ENCODE results near the gene RAB9A. TPM values are rescaled to one million over a fixed set of nuclear protein-coding genes. Genes with fewer than 3 reads are reported as not detected.

RAB9A gene
- total RNA-seq, 6 donors from 2014 or later = 12.6 to 38.4 (median 29.1) TPM

- Histone ChIP-seq H3K27me3 (no peaks in the 10 kb centered on the region), H3K4me3 (no peak overlapping the region), H3K4me1 (peaks cover 3 to 21% (median 9%) of the 10 kb centered on the region in 4 donors), H3K27ac (peak overlapping the region in 1 of 4 donors; percentile 57), H3K9me3 (no peaks in the 10 kb centered on the region), H3K36me3 (peaks cover 0 to 38% (median 14%) of the 10 kb centered on the region in 4 donors)
- no peak for ATAC-seq (ENCODE audit: low FRiP score in 2 of 2)
- DNase-seq = peak in 1 of 2 donors; percentile 43
- TF ChIP-seq EP300 (IDR thresholded peaks at IDR 0.05) (no peak), POLR2AphosphoS5 (IDR thresholded peaks at IDR 0.05) (no peak), POLR2A (IDR thresholded peaks at IDR 0.05) (no peak)
- TF ChIP-seq, protein P1, sequence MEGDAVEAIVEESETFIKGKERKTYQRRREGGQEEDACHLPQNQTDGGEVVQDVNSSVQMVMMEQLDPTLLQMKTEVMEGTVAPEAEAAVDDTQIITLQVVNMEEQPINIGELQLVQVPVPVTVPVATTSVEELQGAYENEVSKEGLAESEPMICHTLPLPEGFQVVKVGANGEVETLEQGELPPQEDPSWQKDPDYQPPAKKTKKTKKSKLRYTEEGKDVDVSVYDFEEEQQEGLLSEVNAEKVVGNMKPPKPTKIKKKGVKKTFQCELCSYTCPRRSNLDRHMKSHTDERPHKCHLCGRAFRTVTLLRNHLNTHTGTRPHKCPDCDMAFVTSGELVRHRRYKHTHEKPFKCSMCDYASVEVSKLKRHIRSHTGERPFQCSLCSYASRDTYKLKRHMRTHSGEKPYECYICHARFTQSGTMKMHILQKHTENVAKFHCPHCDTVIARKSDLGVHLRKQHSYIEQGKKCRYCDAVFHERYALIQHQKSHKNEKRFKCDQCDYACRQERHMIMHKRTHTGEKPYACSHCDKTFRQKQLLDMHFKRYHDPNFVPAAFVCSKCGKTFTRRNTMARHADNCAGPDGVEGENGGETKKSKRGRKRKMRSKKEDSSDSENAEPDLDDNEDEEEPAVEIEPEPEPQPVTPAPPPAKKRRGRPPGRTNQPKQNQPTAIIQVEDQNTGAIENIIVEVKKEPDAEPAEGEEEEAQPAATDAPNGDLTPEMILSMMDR (IDR thresholded peaks at IDR 0.05) = no peak
- WGBS, 2 donors = 69 to 70% methylated on average over 7 to 8 of the region's 8 CpGs
Observed at GRCh38 chrX:13759152-13759718, 70.3 kb downstream of the RAB9A start.

Other genes starting within 250 kb of the RAB9A start
- gene EGFL6, start 119.5 kb upstream of the RAB9A start, total RNA-seq = 1 to 10 TPM; 2.1 to 9.9 (median 6.8) TPM
- gene TCEANC, start 36.0 kb upstream of the RAB9A start, total RNA-seq = 1 to 10 TPM; 2.4 to 8.9 (median 4.1) TPM
- gene TRAPPC2, start 45.5 kb downstream of the RAB9A start, total RNA-seq = 10 to 100 TPM in 4 of 6 donors, 1 to 10 TPM in 2; 6.3 to 18.0 (median 12.7) TPM
- 10 to 100 TPM; 19.2 to 98.5 (median 37.0) TPM for gene OFD1, start 45.6 kb downstream of the RAB9A start, total RNA-seq
- gene GPM6B, start 128.0 kb downstream of the RAB9A start, total RNA-seq = 10 to 100 TPM in 5 of 6 donors, 1 to 10 TPM in 1; 5.2 to 29.6 (median 21.8) TPM